Activated CD4-positive, alpha-beta memory T cell treated with anti-CD3 and anti-CD28 coated beads, Interleukin-2, amount 10 ng/mL, durations not matched to agents 7 days and 5 days (primary cell): ENCODE results near the gene ANTXR2. TPM values are rescaled to one million over a fixed set of nuclear protein-coding genes. Genes with fewer than 3 reads are reported as not detected.

ENCODE experiments used
- CTCF ChIA-PET: fragments of 350-600 bp; sonication (Branson Sonifier 250); formaldehyde crosslinking; loops from one replicate; lab custom pipeline; 2021; ENCODE audit warnings: antibody characterized with exemption, inconsistent platforms; lab: Charles Lee
- POLR2A ChIA-PET: fragments of 350-600 bp; sonication (Branson Sonifier 250); formaldehyde crosslinking; loops from one replicate; lab custom pipeline; 2021; ENCODE audit warnings: antibody characterized with exemption; lab: Charles Lee
- DNase-seq: peaks from one replicate; pipeline ENCODE4 v3.0.0-alpha.2; 2020
- H3K27ac Mint-ChIP-seq: one replicate; pipeline ENCODE4 v1.8.0; 2021; ENCODE audit warnings: mild to moderate bottlenecking, mixed read lengths
- H3K27me3 Mint-ChIP-seq: one replicate; pipeline ENCODE4 v1.8.0; 2021; ENCODE audit warnings: mixed read lengths
- H3K36me3 Mint-ChIP-seq: one replicate; pipeline ENCODE4 v1.8.0; 2021; ENCODE audit warnings: low read depth, mixed read lengths
- H3K4me1 Mint-ChIP-seq: one replicate; pipeline ENCODE4 v1.8.0; 2021; ENCODE audit warnings: mixed read lengths
- H3K4me3 Mint-ChIP-seq: one replicate; pipeline ENCODE4 v1.8.0; 2021; ENCODE audit warnings: mild to moderate bottlenecking, mixed read lengths
- H3K9me3 Mint-ChIP-seq: one replicate; pipeline ENCODE4 v1.8.0; 2021; ENCODE audit warnings: mixed read lengths
- total RNA-seq, 2 experiments: library from RNA; stranded (reverse); gene quantifications; one replicate each; pipeline ENCODE4 v1.2.3, GENCODE V29; 2021

ANTXR2 gene
- total RNA-seq, 2 experiments from 2014 or later: 113 to 114 TPM

DNA sequence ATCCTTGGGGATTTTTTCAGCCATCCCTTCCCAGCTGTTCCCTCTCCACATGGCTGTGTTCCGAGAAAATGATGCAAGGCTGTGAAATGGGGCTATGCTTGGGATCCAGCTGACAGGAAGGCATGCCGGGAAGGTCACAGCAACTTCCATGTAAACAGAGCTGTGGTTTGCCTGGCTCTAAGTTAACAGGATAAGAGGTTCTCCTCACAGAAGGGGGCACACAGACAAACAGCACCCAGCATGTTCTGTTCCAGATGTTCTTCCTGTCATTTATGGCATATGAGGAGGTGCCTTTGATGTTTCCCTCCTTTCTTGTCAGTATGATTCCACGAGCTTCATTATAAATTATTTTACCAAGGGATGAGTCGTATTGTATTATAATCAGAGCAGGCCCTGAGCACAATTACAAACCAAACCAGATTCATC, 220.7 kb downstream of the ANTXR2 start:
- H3K4me3 Mint-ChIP-seq: no peak overlapping the region
- H3K27ac Mint-ChIP-seq: no peak overlapping the region
- CTCF ChIA-PET: no interaction called here
- H3K9me3 Mint-ChIP-seq: no peaks in the 10 kb centered on the region
- H3K27me3 Mint-ChIP-seq: no peaks in the 10 kb centered on the region
- H3K4me1 Mint-ChIP-seq: no peaks in the 10 kb centered on the region
- no peaks in the 10 kb centered on the region for H3K36me3 Mint-ChIP-seq
- POLR2A ChIA-PET: no interaction called here
- DNase-seq: no peak

DNA sequence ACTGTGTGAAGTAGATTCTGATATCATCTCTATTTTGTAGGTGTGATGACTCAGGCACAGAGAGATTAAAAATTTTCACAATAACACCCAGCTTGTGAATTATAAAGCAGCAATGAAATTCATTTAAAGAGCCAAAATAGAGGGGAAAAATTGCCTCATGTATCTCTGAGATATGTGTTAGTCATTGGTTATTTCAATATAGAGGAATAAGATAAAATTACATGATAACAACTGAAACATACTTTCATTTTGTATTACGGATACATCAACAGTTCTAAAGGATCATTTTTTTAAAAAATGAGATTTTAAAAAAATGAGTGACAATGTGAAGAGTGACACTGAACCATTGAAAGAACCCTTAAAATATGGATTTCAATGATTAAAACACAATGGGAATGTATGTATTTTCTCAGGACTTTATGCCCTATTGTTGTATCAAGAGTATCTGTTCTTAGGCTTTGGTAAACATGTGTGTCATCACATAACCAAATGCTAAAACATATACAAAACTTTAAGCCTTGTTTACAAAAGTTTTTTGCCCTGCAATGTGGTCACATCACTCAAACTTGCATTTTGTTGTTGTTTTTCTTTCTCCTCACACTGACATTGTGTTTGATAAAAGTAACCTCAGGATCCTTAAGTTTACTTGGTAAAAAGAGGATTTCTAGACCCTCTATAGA, 221.3 kb downstream of the ANTXR2 start:
- H3K27me3 Mint-ChIP-seq: no peaks in the 10 kb centered on the region
- CTCF ChIA-PET: no interaction called here
- DNase-seq: no peak
- no peaks in the 10 kb centered on the region for H3K36me3 Mint-ChIP-seq
- no peaks in the 10 kb centered on the region for H3K4me1 Mint-ChIP-seq
- no peak overlapping the region for H3K4me3 Mint-ChIP-seq
- POLR2A ChIA-PET: no interaction called here
- no peaks in the 10 kb centered on the region for H3K9me3 Mint-ChIP-seq
- H3K27ac Mint-ChIP-seq: no peak overlapping the region

Other genes starting within 250 kb of the ANTXR2 start
- 10 to 100 TPM; 18.9 to 21.9 TPM for gene PRDM8, start 124.3 kb upstream of the ANTXR2 start, total RNA-seq
- not detected for gene FGF5, start 193.4 kb upstream of the ANTXR2 start, total RNA-seq